ENCODE results near the gene MAP6.

MAP6 gene

GRCh38 chr11:75665990-75666389 is 2.8 kb downstream of the MAP6 start:
- DNase-seq: no peak

- no peak for DNase-seq
Observed at GRCh38 chr11:75665126-75665525, 3.7 kb downstream of the MAP6 start.

GRCh38 chr11:75664389-75664788 is 4.4 kb downstream of the MAP6 start:
- DNase-seq: no peak

- no peak for DNase-seq
Observed at GRCh38 chr11:75663808-75664207, 5.0 kb downstream of the MAP6 start.

GRCh38 chr11:75659836-75660235 is 9.0 kb downstream of the MAP6 start:
- no peak for DNase-seq

- DNase-seq: no peak
Observed at GRCh38 chr11:75656044-75656727, 12.7 kb downstream of the MAP6 start.

- no peak for DNase-seq
Observed at GRCh38 chr11:75655605-75656004, 13.2 kb downstream of the MAP6 start.

GRCh38 chr11:75654314-75654713 is 14.5 kb downstream of the MAP6 start:
- no peak for DNase-seq

GRCh38 chr11:75653532-75653931 is 15.3 kb downstream of the MAP6 start:
- DNase-seq: no peak

- no peak for DNase-seq
Observed at GRCh38 chr11:75652936-75653335, 15.9 kb downstream of the MAP6 start.

- DNase-seq: no peak
Observed at GRCh38 chr11:75651218-75651617, 17.6 kb downstream of the MAP6 start.

- DNase-seq: no peak
Observed at GRCh38 chr11:75650167-75650723, 18.6 kb downstream of the MAP6 start.

- DNase-seq: no peak
Observed at GRCh38 chr11:75644946-75645345, 23.9 kb downstream of the MAP6 start.

GRCh38 chr11:75644370-75644769 is 24.5 kb downstream of the MAP6 start:
- no peak for DNase-seq

- no peak for DNase-seq
Observed at GRCh38 chr11:75642402-75643113, 26.3 kb downstream of the MAP6 start.

- DNase-seq: no peak
Observed at GRCh38 chr11:75639762-75640181, 29.1 kb downstream of the MAP6 start.

- DNase-seq: no peak
Observed at GRCh38 chr11:75637998-75638397, 30.8 kb downstream of the MAP6 start.

GRCh38 chr11:75635066-75635862 is 33.6 kb downstream of the MAP6 start:
- DNase-seq: no peak

- no peak for DNase-seq
Observed at GRCh38 chr11:75633409-75634066, 35.3 kb downstream of the MAP6 start.

GRCh38 chr11:75632962-75633361 is 35.9 kb downstream of the MAP6 start:
- no peak for DNase-seq

GRCh38 chr11:75632450-75632849 is 36.4 kb downstream of the MAP6 start:
- DNase-seq: no peak

GRCh38 chr11:75631086-75631730 is 37.6 kb downstream of the MAP6 start:
- no peak for DNase-seq
